Activated naive CD4-positive, alpha-beta T cell treated with anti-CD3 and anti-CD28 coated beads, Interleukin-2, amount 10 ng/mL, durations not matched to agents 5 hours and 36 hours (primary cell): ENCODE measurements around the gene ING4. TPM values are rescaled to one million over a fixed set of nuclear protein-coding genes. Genes with fewer than 3 reads are reported as not detected.

ENCODE experiments used
- total RNA-seq, 2 experiments: library from RNA; stranded (reverse); gene quantifications; one replicate each; pipeline ENCODE4 v1.2.3, GENCODE V29; 2021

Gene ING4
- 10 to 100 TPM; 43.0 to 45.8 TPM for total RNA-seq

GRCh38 chr12:6662906-6663742 is at the start of gene ING4:
Gene ING4, minus strand, starts transcription at chr12:6663119. Its CDS starts 18 bp downstream, at chr12:6663101.

DNA sequence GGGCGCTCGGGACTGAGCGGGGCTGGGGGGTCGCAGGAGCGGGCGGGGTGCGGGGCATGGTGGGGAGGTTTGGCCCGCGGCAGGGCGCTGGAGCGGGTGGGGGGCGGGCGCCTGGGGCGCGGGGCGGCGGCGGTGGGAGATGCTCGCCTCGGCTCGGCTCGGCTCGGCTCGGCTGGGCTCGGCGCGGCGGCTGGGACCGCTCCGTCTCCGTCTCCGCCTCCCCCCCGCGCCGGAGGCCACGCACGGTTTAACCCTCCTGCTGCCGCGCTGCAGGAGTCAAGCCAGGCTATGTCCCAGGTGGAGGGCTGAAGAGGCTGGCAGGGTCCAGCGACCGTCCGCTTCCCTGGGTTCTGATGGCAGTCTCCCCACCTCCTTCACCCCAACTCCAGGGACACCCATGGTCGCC is 37.7 kb upstream of the ING4 start, which contains the start of gene PIANP:
PIANP (minus strand) TSS at position 170 of the 406 bp plus-strand sequence. CDS start 2,754 bp downstream, outside the sequence.

GRCh38 chr12:6688999-6689882 is 26.3 kb upstream of the ING4 start, which contains the start of gene ZNF384:
Gene ZNF384, minus strand, starts transcription at chr12:6689375. Its CDS starts 9,855 bp downstream, at chr12:6679520.

DNA sequence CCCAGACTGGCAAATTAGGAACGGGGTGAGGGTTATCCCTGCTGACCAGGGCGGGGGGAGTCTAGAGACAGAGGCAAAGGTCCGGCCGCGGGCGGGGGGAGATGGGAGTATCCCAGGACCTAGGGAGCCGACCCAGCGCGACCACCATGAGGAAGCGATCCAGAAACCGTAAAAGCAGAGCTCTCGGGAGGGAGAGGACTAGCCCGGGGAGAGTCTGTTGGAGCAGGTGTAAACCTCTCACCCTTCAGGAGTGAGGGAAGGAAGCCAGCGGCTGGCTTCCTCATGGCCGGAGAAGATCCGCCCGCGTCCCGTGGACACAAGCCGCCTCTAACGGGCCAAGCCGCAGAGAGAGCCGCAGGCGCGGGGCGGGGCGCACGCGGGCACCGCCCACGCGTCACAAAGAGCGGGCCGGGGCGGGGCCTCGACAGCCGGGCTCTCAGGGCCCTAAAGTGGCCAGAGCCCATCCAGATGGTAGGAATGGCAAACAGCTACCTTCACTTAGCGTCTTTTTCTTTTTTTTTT is 15.8 kb downstream of the ING4 start, which contains the start of gene ACRBP:
ACRBP (minus strand) TSS at position 350 of the 522 bp plus-strand sequence; CDS start at position 284, 66 bp downstream.

GRCh38 chr12:6635856-6636531 is 26.9 kb downstream of the ING4 start, which contains the start of gene LPAR5:
Gene LPAR5, minus strand, starts transcription at chr12:6635959. Its CDS starts 14,711 bp downstream, at chr12:6621248.

Other genes starting within 250 kb of the ING4 start
- gene CD27, start 218.2 kb downstream of the ING4 start, total RNA-seq: 100 to 1,000 TPM; 160 to 162 TPM
- gene TAPBPL, start 211.1 kb downstream of the ING4 start, total RNA-seq: 10 to 100 TPM; 52.0 to 52.7 TPM
- 10 to 100 TPM; 54.2 to 54.4 TPM for gene VAMP1, start 192.4 kb downstream of the ING4 start, total RNA-seq
- 100 to 1,000 TPM; 177 to 187 TPM for gene MRPL51, start 169.9 kb downstream of the ING4 start, total RNA-seq
- gene NCAPD2, start 169.0 kb downstream of the ING4 start, total RNA-seq: 100 to 1,000 TPM; 151 to 157 TPM
- gene GAPDH, start 128.6 kb downstream of the ING4 start, total RNA-seq: 1,000 to 10,000 TPM; 5,761 to 5,800 TPM
- gene IFFO1, start 107.1 kb downstream of the ING4 start, total RNA-seq: 10 to 100 TPM; 26.7 to 29.1 TPM
- gene NOP2, start 94.8 kb downstream of the ING4 start, total RNA-seq: 10 to 100 TPM; 67.2 to 67.7 TPM
- 100 to 1,000 TPM; 233 to 250 TPM for gene CHD4, start 55.7 kb downstream of the ING4 start, total RNA-seq
- 1 to 10 TPM; 7.5 to 8.2 TPM for gene LPAR5, start 27.2 kb downstream of the ING4 start, total RNA-seq
- 1 to 10 TPM; 1.6 to 2.4 TPM for gene ACRBP, start 15.7 kb downstream of the ING4 start, total RNA-seq
- 10 to 100 TPM; 81.6 to 84.8 TPM for gene ZNF384, start 26.3 kb upstream of the ING4 start, total RNA-seq
- gene PIANP, start 37.7 kb upstream of the ING4 start, total RNA-seq: not detected
- gene COPS7A, start 60.9 kb upstream of the ING4 start, total RNA-seq: 10 to 100 TPM; 25.9 to 26.9 TPM
- 10 to 100 TPM; 85.0 to 89.9 TPM for gene MLF2, start 90.0 kb upstream of the ING4 start, total RNA-seq
- gene PTMS, start 103.2 kb upstream of the ING4 start, total RNA-seq: 10 to 100 TPM; 11.7 to 12.2 TPM
- 1 to 10 TPM; 3.2 to 4.0 TPM for gene LAG3, start 109.4 kb upstream of the ING4 start, total RNA-seq
- 100 to 1,000 TPM; 215 to 224 TPM for gene CD4, start 126.4 kb upstream of the ING4 start, total RNA-seq
- under 1 TPM; 0.17 to 0.23 TPM for gene GPR162, start 158.7 kb upstream of the ING4 start, total RNA-seq
- gene P3H3, start 165.3 kb upstream of the ING4 start, total RNA-seq: under 1 TPM; 0.46 to 0.96 TPM
- under 1 TPM; 0.10 to 0.45 TPM for gene GNB3, start 177.8 kb upstream of the ING4 start, total RNA-seq
- 10 to 100 TPM; 82.5 to 85.6 TPM for gene CDCA3, start 188.2 kb upstream of the ING4 start, total RNA-seq
- 100 to 1,000 TPM; 112 to 115 TPM for gene USP5, start 189.0 kb upstream of the ING4 start, total RNA-seq
- 1,000 to 10,000 TPM; 1,127 to 1,161 TPM for gene TPI1, start 204.4 kb upstream of the ING4 start, total RNA-seq
- 1 to 10 TPM; 8.0 to 8.7 TPM for gene SPSB2, start 210.2 kb upstream of the ING4 start, total RNA-seq
- gene LRRC23, start 241.7 kb upstream of the ING4 start, total RNA-seq: 1 to 10 TPM; 3.0 to 3.8 TPM